Ramos (cell line): ENCODE results near the gene CHMP1A.

Experiments used
- in situ Hi-C: fragments of 300-500 bp; cut with MboI; formaldehyde crosslinking; loops from one replicate; pipeline ENCODE4 v1.14.3; 2022; ENCODE audit warnings: low sequenced_read_pairs; ENCODE audit not compliant: unreplicated experiment

CHMP1A gene

GRCh38 chr16:89612415-89613166 is 44.9 kb downstream of the CHMP1A start:
- in situ Hi-C loops, result no loop called here

GRCh38 chr16:89610108-89610453 is 47.4 kb downstream of the CHMP1A start:
- in situ Hi-C loops, result no loop called here

GRCh38 chr16:89607937-89608740 is 49.4 kb downstream of the CHMP1A start:
- in situ Hi-C loops, result no loop called here

- in situ Hi-C loops, result no loop called here
These were observed 50.1 kb downstream of the CHMP1A start for GRCh38 chr16:89607453-89607852.

GRCh38 chr16:89606006-89606405 is 51.5 kb downstream of the CHMP1A start:
- in situ Hi-C loops, result no loop called here

- in situ Hi-C loops, result no loop called here
These were observed 52.1 kb downstream of the CHMP1A start for GRCh38 chr16:89605186-89605970.

GRCh38 chr16:89604764-89605163 is 52.7 kb downstream of the CHMP1A start:
- in situ Hi-C loops, result no loop called here

- in situ Hi-C loops, result no loop called here
These were observed 54.4 kb downstream of the CHMP1A start for GRCh38 chr16:89602952-89603590.

- in situ Hi-C loops, result no loop called here
These were observed 55.1 kb downstream of the CHMP1A start for GRCh38 chr16:89602273-89602951.

GRCh38 chr16:89601906-89602272 is 55.6 kb downstream of the CHMP1A start:
- in situ Hi-C loops, result no loop called here

- in situ Hi-C loops, result no loop called here
These were observed 56.6 kb downstream of the CHMP1A start for GRCh38 chr16:89600956-89601355.

GRCh38 chr16:89600427-89600826 is 57.1 kb downstream of the CHMP1A start:
- in situ Hi-C loops, result no loop called here

GRCh38 chr16:89599902-89600301 is 57.6 kb downstream of the CHMP1A start:
- in situ Hi-C loops, result no loop called here

- in situ Hi-C loops, result no loop called here
These were observed 58.1 kb downstream of the CHMP1A start for GRCh38 chr16:89599451-89599858.

- in situ Hi-C loops, result no loop called here
These were observed 59.3 kb downstream of the CHMP1A start for GRCh38 chr16:89598199-89598598.

- in situ Hi-C loops, result no loop called here
These were observed 60.4 kb downstream of the CHMP1A start for GRCh38 chr16:89596957-89597649.

- in situ Hi-C loops, result no loop called here
These were observed 61.3 kb downstream of the CHMP1A start for GRCh38 chr16:89596061-89596689.

GRCh38 chr16:89595330-89596060 is 62.0 kb downstream of the CHMP1A start:
- in situ Hi-C loops, result no loop called here
